Measurements from ENCODE around the gene GCNT3.
"Not testable (repeated sequence)": the region's sequence is repeated elsewhere in the genome, so short reads cannot be mapped to it uniquely, and the experiment has no call there.

GCNT3 gene

DNA sequence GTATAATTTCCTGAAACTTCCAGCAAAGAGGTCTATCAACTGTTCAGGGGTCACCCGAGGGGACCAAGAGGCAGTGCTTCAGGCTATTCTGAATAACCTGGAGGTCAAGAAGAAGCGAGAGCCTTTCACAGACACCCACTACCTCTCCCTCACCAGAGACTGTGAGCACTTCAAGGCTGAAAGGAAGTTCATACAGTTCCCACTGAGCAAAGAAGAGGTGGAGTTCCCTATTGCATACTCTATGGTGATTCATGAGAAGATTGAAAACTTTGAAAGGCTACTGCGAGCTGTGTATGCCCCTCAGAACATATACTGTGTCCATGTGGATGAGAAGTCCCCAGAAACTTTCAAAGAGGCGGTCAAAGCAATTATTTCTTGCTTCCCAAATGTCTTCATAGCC lies 6.8 kb downstream of the GCNT3 start:
- DNase-seq = peak; percentile 37 to 53

- peak; percentile 34 to 40 for DNase-seq
Measured at GRCh38 chr15:59622289-59622688, 10.7 kb downstream of the GCNT3 start.

- DNase-seq = no peak
Measured at GRCh38 chr15:59632714-59633113, 21.1 kb downstream of the GCNT3 start.

- DNase-seq = peak in 1 of 2 donors; percentile 14
Measured at GRCh38 chr15:59636184-59636583, 24.6 kb downstream of the GCNT3 start.

- DNase-seq = not testable (repeated sequence)
Measured at GRCh38 chr15:59637507-59637906, 25.9 kb downstream of the GCNT3 start.

DNA sequence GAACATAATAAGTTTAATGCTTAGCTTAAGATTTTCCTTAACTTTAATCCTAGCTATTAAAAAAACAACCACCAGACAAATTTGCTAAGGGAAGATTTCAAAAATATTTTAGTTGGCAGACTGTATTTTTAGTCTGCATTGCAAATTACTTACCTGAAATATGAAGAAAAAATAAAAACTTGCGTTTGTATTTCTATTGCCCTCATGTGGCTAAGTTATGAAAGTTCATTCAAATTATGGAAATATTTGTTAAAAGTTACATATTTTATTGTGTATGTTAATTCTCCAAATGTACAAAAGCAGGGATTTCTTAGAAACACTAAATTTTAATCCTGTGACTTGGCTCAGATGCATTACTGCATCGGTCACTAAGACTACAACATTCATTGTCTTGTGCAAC lies 30.8 kb downstream of the GCNT3 start:
- no peak for DNase-seq

DNA sequence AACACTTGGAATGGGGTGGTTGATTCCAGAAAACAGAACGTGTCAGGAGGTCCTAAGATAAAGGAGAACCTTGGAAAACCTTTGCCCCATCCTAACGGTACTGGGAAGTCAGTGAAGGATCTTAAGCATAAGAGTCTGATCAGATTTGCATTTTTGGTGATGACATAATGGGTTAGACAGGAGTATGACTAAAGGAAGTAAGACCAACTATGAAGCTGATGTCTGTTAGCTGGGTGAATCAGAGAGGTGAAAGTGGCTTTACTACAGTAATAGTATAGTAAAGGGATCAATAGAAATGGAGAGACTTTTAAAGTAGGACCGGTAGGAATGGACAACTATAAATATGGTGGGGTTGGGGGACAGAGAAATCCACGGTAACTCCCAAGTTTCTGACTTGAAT lies 33.2 kb downstream of the GCNT3 start:
- DNase-seq = no peak

DNA sequence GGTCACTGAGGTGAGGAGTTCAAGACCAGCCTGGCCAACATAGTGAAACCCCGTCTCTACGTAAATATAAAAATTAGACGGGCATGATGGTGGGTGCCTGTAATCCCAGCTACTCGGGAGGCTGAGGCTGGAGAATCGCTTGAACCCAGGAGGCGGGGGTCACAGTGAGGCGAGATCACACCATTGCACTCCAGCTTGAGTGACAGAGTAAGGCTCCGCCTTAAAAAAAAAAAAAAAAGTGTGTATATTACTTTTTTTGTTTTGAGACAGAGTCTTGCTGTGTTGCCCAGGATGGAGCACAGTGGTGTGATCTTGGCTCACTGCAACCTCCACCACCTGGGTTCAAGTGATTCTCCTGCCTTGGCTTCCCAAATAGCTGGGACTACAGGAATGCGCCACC lies 34.2 kb downstream of the GCNT3 start:
- DNase-seq = not testable (repeated sequence)

- no peak for DNase-seq
Measured at GRCh38 chr15:59646277-59646676, 34.7 kb downstream of the GCNT3 start.

GRCh38 chr15:59647085-59647484 lies 35.5 kb downstream of the GCNT3 start:
- DNase-seq = no peak

- no peak for DNase-seq
Measured at GRCh38 chr15:59649603-59650002, 38.0 kb downstream of the GCNT3 start.

DNA sequence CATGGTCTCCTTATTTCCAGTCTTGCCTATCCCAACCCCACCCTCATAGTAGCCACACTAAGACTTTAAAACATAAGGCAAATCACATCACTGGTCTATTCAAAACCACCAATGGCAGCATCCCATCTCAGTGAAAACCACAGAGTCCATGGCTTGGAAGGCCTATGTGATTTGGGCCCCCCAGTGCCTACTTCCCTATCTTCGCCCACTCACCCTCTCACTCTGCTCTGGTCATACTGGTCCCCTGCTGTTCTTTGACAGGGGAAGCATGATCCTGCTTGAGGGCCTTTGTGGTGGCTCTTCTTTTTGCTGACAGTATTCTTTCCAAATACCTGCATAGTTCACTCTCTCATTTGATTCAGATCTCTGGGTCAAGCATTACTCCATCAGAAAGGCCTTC lies 42.5 kb downstream of the GCNT3 start:
- peak; percentile 55 to 80 for DNase-seq

- DNase-seq = peak; percentile 96 to 97
Measured at GRCh38 chr15:59656897-59657634, 45.5 kb downstream of the GCNT3 start, which contains the start of gene GTF2A2. Gene GTF2A2, minus strand, starts transcription at chr15:59657515. Its CDS starts 5,238 bp downstream, at chr15:59652277.

- no peak for DNase-seq
Measured at GRCh38 chr15:59657635-59658125, 46.1 kb downstream of the GCNT3 start.

- no peak for DNase-seq
Measured at GRCh38 chr15:59659366-59659765, 47.8 kb downstream of the GCNT3 start.

GRCh38 chr15:59662260-59662659 lies 50.7 kb downstream of the GCNT3 start:
- DNase-seq = no peak

DNA sequence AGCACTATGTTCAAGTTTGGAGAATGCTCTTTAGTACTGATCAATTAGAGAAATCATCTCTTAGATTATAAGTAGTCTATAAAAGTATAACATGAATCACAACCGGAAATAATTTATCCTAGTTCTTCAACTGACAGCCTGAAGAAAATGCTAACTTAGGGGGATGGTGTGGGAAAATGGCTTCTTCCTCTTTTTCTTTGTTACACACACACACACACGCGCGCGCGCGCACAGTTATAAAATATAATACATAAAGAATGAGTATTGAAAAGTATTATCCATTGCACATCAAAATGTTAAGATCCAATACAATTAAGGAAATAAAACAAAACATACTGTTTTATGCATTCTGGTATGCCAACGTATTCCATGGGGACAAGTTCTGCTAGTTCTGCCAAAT lies 57.0 kb downstream of the GCNT3 start:
- DNase-seq = no peak

Measured in inflammatory macrophage (primary cell).